GM23338 (cell line): Measurements from ENCODE around the gene CARHSP1. TPM values are rescaled to one million over a fixed set of nuclear protein-coding genes. Genes with fewer than 3 reads are reported as not detected.
A peak's percentile ranks its signal among the peaks of the same experiment; 100 is the strongest.

Experiments used
- ATAC-seq: fragments of 200-7000 bp; cut with Tn5 transposase; 3 replicates; pipeline ENCODE4 v1.9.1; 2020
- DNase-seq: peaks from one replicate; pipeline ENCODE4 v3.0.0-alpha.2; 2015; ENCODE audit warnings: low spot score
- H2AFZ ChIP-seq: fragments of 200-600 bp; sonication (generic); 2 replicates; pipeline ENCODE4 v1.8.0; 2016; ENCODE audit warnings: antibody characterized with exemption, mild to moderate bottlenecking, moderate library complexity
- H3F3A ChIP-seq: fragments of 200-600 bp; sonication (generic); replicated peaks from 2 replicates; pipeline ENCODE4 v1.8.0; 2017; ENCODE audit warnings: antibody characterized with exemption, mixed run types, low read depth
- H3K27ac ChIP-seq: fragments of 200-600 bp; sonication (generic); 2 replicates; pipeline ENCODE4 v1.6.1; 2016; ENCODE audit warnings: low read depth
- H3K27me3 ChIP-seq: fragments of 200-600 bp; sonication (generic); 2 replicates; pipeline ENCODE4 v1.8.0; 2016; ENCODE audit warnings: mild to moderate bottlenecking, mixed run types, moderate library complexity; ENCODE audit not compliant: insufficient read depth
- H3K36me3 ChIP-seq: fragments of 200-600 bp; sonication (generic); 2 replicates; pipeline ENCODE4 v1.8.0; 2016; ENCODE audit warnings: mild to moderate bottlenecking; ENCODE audit not compliant: insufficient read depth
- H3K4me1 ChIP-seq: fragments of 200-600 bp; sonication (generic); 2 replicates; pipeline ENCODE4 v1.8.0; 2016; ENCODE audit warnings: mild to moderate bottlenecking, moderate library complexity; ENCODE audit not compliant: insufficient read depth
- H3K4me2 ChIP-seq: fragments of 200-600 bp; sonication (generic); 2 replicates; pipeline ENCODE4 v1.7.1; 2017; ENCODE audit warnings: mixed run types
- H3K4me3 ChIP-seq: fragments of 200-600 bp; sonication (generic); 2 replicates; pipeline ENCODE4 v1.6.1; 2016; ENCODE audit warnings: mixed run types
- H3K79me2 ChIP-seq: fragments of 200-600 bp; sonication (generic); replicated peaks from 2 replicates; pipeline ENCODE4 v1.8.0; 2017; ENCODE audit warnings: mild to moderate bottlenecking; ENCODE audit not compliant: insufficient read depth
- H3K9me2 ChIP-seq: fragments of 200-600 bp; sonication (generic); 2 replicates; pipeline ENCODE4 v1.8.0; 2017; ENCODE audit not compliant: insufficient read depth
- H4K20me1 ChIP-seq: fragments of 200-600 bp; sonication (generic); replicated peaks from 2 replicates; pipeline ENCODE4 v1.8.0; 2017; ENCODE audit warnings: mild to moderate bottlenecking; ENCODE audit not compliant: insufficient read depth
- H3K27ac Mint-ChIP-seq: 2 replicates; pipeline ENCODE4 v1.8.0; 2020; ENCODE audit warnings: inconsistent platforms, mild to moderate bottlenecking, moderate library complexity, mixed read lengths
- H3K27me3 Mint-ChIP-seq: 3 replicates; pipeline ENCODE4 v1.8.0; 2022; ENCODE audit warnings: low read depth, mild to moderate bottlenecking, moderate library complexity, mixed read lengths, inconsistent platforms; ENCODE audit not compliant: insufficient read depth, poor library complexity
- H3K36me3 Mint-ChIP-seq: 3 replicates; pipeline ENCODE4 v1.8.0; 2021; ENCODE audit warnings: low read depth, mild to moderate bottlenecking, inconsistent platforms, moderate library complexity, mixed read lengths
- H3K4me1 Mint-ChIP-seq: 3 replicates; pipeline ENCODE4 v1.8.0; 2020; ENCODE audit warnings: mild to moderate bottlenecking, inconsistent platforms, mixed read lengths
- H3K4me3 Mint-ChIP-seq: 3 replicates; pipeline ENCODE4 v1.8.0; 2021; ENCODE audit warnings: moderate library complexity, mild to moderate bottlenecking, inconsistent platforms, mixed read lengths
- H3K9me3 Mint-ChIP-seq: 3 replicates; pipeline ENCODE4 v1.8.0; 2020; ENCODE audit warnings: moderate library complexity, mild to moderate bottlenecking, inconsistent platforms, mixed read lengths
- CREB1 ChIP-seq: fragments of 250-450 bp; sonication (Bioruptor Pico); IDR thresholded peaks from 2 replicates; pipeline ENCODE4 v1.5.0; 2020; ENCODE audit warnings: low read depth, mild to moderate bottlenecking, moderate library complexity
- POLR2AphosphoS5 ChIP-seq: IDR thresholded peaks from 2 replicates; pipeline ENCODE4 v1.6.1; 2016; ENCODE audit warnings: antibody characterized with exemption, low read depth
- ZNF331 ChIP-seq: fragments of 250-450 bp; sonication (Bioruptor Pico); IDR thresholded peaks from 2 replicates; pipeline ENCODE4 v1.5.0; 2020; ENCODE audit warnings: low read depth, mild to moderate bottlenecking, moderate library complexity
- polyA plus RNA-seq: library from polyadenylated mRNA; unstranded; fragments of >200 nt; fragmentation: Nextera tagmentation; extraction: Ambion mirVana; gene quantifications from 2 replicates; pipeline ENCODE4 v1.2.1, GENCODE V29; 2016
- total RNA-seq: library from RNA; depleted of rRNA; stranded (reverse); fragments of >200 nt; shearing (Covaris generic); gene quantifications from 2 replicates; pipeline ENCODE4 v1.2.3, GENCODE V29; 2014
- TF ChIP-seq, protein P1 (sequence below): fragments of 250-450 bp; sonication (Bioruptor Pico); IDR thresholded peaks from 2 replicates; pipeline ENCODE4 v1.5.0; 2020; ENCODE audit warnings: mild to moderate bottlenecking, moderate library complexity
- TF ChIP-seq, protein P2 (sequence below), 2 experiments: fragments of 200-600 bp in 1 of 2; sonication (generic) in 1 of 2; conservative IDR thresholded peaks; 2 replicates each; pipeline versions ENCODE4 v1.5.1 to v1.6.1; 2016 to 2017; ENCODE audit warnings: antibody characterized with exemption in 2 of 2, low read depth in 2 of 2, mild to moderate bottlenecking in 2 of 2, moderate library complexity in 1 of 2

CARHSP1 gene
- total and polyA plus RNA-seq, 2 experiments from 2014 or later: 286 to 339 TPM

DNA sequence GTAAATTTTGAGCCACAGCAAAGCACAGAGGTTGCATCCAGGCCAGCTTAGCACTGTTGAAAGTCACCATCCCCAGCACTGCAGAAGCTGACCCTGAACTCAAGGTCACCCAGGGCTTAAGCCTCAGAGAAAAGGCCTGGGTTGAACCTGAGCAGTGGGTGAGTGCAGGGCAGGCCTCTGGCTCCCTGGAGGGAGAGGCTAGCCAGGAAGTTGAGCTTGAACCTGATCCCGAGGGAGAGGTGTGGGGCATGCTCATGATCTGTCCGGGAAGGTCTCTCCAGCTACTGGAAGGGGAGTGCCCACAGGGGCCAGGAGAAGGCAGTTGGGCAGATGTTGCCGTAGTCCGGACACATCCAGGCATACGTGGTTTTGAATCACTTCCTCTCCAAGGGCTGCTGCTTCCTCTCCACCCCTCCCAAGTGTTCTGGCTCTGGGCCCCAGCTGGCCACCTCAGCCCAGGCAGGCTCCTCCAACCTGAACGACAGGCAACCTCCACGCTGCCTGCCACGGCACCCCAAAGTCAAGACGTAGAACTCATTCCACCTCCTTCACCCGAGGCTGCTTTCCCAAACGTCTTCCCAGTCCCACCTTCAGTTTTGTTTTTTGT is 18.4 kb downstream of the CARHSP1 start:
- peaks cover 3% of the 10 kb centered on the region; the same call in 1 of the 2 replicates for H4K20me1 ChIP-seq
- peak overlapping the region; percentile 28 for H3K27ac Mint-ChIP-seq
- H2AFZ ChIP-seq: no peak overlapping the region

More for the DNA sequence above, 18.4 kb downstream of the CARHSP1 start:
- Histone ChIP-seq H3K36me3 (peaks cover 16% of the 10 kb centered on the region; the same call in 1 of the 2 replicates), H3K79me2 (peaks cover 14% of the 10 kb centered on the region), H3F3A (peaks cover 48% of the 10 kb centered on the region), H3K9me2 (no peaks in the 10 kb centered on the region), H3K4me3 (no peak overlapping the region), H3K4me2 (no peak overlapping the region), H3K4me1 (peaks cover 26% of the 10 kb centered on the region), H3K27ac (peak overlapping the region; percentile 84; the same call in 1 of the 2 replicates), H3K27me3 (no peaks in the 10 kb centered on the region)
- peaks cover 69% of the 10 kb centered on the region for H3K36me3 Mint-ChIP-seq
- H3K4me3 Mint-ChIP-seq: no peak overlapping the region; the same call in 2 of the 3 replicates
- peak; percentile 16 for ATAC-seq
- no peak for DNase-seq
- peaks cover 41% of the 10 kb centered on the region for H3K4me1 Mint-ChIP-seq
- peaks cover 37% of the 10 kb centered on the region for H3K27me3 Mint-ChIP-seq
- no peaks in the 10 kb centered on the region; the same call in 2 of the 3 replicates for H3K9me3 Mint-ChIP-seq
- no peak for TF ChIP-seq ZNF331 (CRISPR knock-in tag)
- TF ChIP-seq CREB1 (CRISPR knock-in tag): no peak
- peak; percentile 31; the same call in 1 of the 2 replicates for TF ChIP-seq POLR2AphosphoS5
- TF ChIP-seq, protein P1, sequence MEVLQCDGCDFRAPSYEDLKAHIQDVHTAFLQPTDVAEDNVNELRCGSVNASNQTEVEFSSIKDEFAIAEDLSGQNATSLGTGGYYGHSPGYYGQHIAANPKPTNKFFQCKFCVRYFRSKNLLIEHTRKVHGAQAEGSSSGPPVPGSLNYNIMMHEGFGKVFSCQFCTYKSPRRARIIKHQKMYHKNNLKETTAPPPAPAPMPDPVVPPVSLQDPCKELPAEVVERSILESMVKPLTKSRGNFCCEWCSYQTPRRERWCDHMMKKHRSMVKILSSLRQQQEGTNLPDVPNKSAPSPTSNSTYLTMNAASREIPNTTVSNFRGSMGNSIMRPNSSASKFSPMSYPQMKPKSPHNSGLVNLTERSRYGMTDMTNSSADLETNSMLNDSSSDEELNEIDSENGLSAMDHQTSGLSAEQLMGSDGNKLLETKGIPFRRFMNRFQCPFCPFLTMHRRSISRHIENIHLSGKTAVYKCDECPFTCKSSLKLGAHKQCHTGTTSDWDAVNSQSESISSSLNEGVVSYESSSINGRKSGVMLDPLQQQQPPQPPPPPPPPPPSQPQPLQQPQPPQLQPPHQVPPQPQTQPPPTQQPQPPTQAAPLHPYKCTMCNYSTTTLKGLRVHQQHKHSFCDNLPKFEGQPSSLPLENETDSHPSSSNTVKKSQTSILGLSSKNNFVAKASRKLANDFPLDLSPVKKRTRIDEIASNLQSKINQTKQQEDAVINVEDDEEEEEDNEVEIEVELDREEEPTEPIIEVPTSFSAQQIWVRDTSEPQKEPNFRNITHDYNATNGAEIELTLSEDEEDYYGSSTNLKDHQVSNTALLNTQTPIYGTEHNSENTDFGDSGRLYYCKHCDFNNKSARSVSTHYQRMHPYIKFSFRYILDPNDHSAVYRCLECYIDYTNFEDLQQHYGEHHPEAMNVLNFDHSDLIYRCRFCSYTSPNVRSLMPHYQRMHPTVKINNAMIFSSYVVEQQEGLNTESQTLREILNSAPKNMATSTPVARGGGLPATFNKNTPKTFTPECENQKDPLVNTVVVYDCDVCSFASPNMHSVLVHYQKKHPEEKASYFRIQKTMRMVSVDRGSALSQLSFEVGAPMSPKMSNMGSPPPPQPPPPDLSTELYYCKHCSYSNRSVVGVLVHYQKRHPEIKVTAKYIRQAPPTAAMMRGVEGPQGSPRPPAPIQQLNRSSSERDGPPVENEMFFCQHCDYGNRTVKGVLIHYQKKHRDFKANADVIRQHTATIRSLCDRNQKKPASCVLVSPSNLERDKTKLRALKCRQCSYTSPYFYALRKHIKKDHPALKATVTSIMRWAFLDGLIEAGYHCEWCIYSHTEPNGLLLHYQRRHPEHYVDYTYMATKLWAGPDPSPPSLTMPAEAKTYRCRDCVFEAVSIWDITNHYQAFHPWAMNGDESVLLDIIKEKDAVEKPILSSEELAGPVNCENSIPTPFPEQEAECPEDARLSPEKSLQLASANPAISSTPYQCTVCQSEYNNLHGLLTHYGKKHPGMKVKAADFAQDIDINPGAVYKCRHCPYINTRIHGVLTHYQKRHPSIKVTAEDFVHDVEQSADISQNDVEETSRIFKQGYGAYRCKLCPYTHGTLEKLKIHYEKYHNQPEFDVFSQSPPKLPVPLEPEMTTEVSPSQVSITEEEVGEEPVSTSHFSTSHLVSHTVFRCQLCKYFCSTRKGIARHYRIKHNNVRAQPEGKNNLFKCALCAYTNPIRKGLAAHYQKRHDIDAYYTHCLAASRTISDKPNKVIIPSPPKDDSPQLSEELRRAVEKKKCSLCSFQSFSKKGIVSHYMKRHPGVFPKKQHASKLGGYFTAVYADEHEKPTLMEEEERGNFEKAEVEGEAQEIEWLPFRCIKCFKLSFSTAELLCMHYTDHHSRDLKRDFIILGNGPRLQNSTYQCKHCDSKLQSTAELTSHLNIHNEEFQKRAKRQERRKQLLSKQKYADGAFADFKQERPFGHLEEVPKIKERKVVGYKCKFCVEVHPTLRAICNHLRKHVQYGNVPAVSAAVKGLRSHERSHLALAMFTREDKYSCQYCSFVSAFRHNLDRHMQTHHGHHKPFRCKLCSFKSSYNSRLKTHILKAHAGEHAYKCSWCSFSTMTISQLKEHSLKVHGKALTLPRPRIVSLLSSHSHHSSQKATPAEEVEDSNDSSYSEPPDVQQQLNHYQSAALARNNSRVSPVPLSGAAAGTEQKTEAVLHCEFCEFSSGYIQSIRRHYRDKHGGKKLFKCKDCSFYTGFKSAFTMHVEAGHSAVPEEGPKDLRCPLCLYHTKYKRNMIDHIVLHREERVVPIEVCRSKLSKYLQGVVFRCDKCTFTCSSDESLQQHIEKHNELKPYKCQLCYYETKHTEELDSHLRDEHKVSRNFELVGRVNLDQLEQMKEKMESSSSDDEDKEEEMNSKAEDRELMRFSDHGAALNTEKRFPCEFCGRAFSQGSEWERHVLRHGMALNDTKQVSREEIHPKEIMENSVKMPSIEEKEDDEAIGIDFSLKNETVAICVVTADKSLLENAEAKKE (CRISPR knock-in tag): no peak
- TF ChIP-seq, protein P2, sequence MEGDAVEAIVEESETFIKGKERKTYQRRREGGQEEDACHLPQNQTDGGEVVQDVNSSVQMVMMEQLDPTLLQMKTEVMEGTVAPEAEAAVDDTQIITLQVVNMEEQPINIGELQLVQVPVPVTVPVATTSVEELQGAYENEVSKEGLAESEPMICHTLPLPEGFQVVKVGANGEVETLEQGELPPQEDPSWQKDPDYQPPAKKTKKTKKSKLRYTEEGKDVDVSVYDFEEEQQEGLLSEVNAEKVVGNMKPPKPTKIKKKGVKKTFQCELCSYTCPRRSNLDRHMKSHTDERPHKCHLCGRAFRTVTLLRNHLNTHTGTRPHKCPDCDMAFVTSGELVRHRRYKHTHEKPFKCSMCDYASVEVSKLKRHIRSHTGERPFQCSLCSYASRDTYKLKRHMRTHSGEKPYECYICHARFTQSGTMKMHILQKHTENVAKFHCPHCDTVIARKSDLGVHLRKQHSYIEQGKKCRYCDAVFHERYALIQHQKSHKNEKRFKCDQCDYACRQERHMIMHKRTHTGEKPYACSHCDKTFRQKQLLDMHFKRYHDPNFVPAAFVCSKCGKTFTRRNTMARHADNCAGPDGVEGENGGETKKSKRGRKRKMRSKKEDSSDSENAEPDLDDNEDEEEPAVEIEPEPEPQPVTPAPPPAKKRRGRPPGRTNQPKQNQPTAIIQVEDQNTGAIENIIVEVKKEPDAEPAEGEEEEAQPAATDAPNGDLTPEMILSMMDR (conservative IDR thresholded peaks at IDR 0.05; ENCODE audit: low read depth in 2 of 2): no peak
